Lower leg skin (tissue), 3 donors: ENCODE results near the gene PXYLP1.

Experiments
- CTCF ChIP-seq, 3 donors: fragments of 450-650 bp; IDR thresholded peaks; one replicate each; pipeline ENCODE4 v1.5.1; 2016; ENCODE audit warnings: antibody characterized with exemption in 3 of 3, mild to moderate bottlenecking in 3 of 3, moderate library complexity in 2 of 3
- POLR2A ChIP-seq, 2 donors: fragments of 450-650 bp; IDR thresholded peaks; one replicate each; pipeline ENCODE4 v1.6.1; 2016 to 2017; ENCODE audit warnings: antibody characterized with exemption in 2 of 2, mild to moderate bottlenecking in 1 of 2, moderate library complexity in 1 of 2

GRCh38 chr3:141276398-141276797 lies 44.8 kb downstream of the PXYLP1 start:
- TF ChIP-seq CTCF (IDR thresholded peaks at IDR 0.05) (no peak), POLR2A (IDR thresholded peaks at IDR 0.05) (no peak)
